HEK293T (cell line): ENCODE results near the gene TTC8.

Experiments used
- CTBP1 ChIP-seq: fragments of 450-650 bp; IDR thresholded peaks from 2 replicates; pipeline ENCODE4 v1.6.1; 2016; ENCODE audit warnings: borderline replicate concordance
- ELF4 ChIP-seq: fragments of 450-650 bp; IDR thresholded peaks from 2 replicates; pipeline ENCODE4 v1.6.1; 2017; ENCODE audit warnings: antibody characterized with exemption
- FOXA1 ChIP-seq: fragments of 450-650 bp; IDR thresholded peaks from 2 replicates; pipeline ENCODE4 v1.6.1; 2016; ENCODE audit warnings: mild to moderate bottlenecking
- FOXK2 ChIP-seq: fragments of 450-650 bp; IDR thresholded peaks from 2 replicates; pipeline ENCODE4 v1.6.1; 2016; ENCODE audit warnings: mild to moderate bottlenecking
- FOXM1 ChIP-seq: fragments of 450-650 bp; IDR thresholded peaks from 2 replicates; pipeline ENCODE4 v1.6.1; 2017; ENCODE audit warnings: mild to moderate bottlenecking, borderline replicate concordance
- NFRKB ChIP-seq: fragments of 450-650 bp; IDR thresholded peaks from 2 replicates; pipeline ENCODE4 v1.6.1; 2016; ENCODE audit warnings: mild to moderate bottlenecking, moderate library complexity
- SP1 ChIP-seq: fragments of 450-650 bp; IDR thresholded peaks from 2 replicates; pipeline ENCODE4 v1.6.1; 2017
- SUZ12 ChIP-seq: fragments of 450-650 bp; IDR thresholded peaks from 2 replicates; pipeline ENCODE4 v1.6.1; 2016; ENCODE audit warnings: mild to moderate bottlenecking

DNA sequence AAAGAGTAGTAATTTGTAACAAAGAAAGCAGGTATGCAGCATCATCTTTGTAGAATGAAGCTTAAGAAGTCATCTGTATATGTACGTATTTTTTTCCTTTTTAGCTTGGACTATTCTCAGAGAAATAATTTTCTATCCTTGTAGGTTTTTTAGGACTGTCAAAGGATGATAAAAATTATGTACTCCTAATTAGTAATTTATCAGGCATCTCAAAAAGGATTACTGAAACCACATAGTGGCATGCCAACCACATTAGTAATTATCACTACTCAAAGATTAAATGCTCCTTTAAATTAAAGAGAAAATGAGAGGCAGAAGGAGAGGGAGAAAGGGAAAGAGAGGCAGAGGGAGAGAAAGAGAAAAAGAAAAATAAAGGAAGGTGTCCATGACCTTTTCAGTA, 17.3 kb downstream of the TTC8 start:
- no peak for TF ChIP-seq SP1
- no peak for TF ChIP-seq SUZ12
- no peak for TF ChIP-seq ELF4
- no peak for TF ChIP-seq FOXM1
- no peak for TF ChIP-seq FOXA1
- TF ChIP-seq CTBP1: no peak
- TF ChIP-seq FOXK2: no peak
- TF ChIP-seq NFRKB: no peak
